CD4-positive, alpha-beta T cell treated with Interleukin-17A for 1 hour (primary cell): ENCODE measurements around the gene PRAMEF7.
"Not testable (repeated sequence)": the region's sequence is repeated elsewhere in the genome, so short reads cannot be mapped to it uniquely, and the experiment has no call there.

Experiments
- DNase-seq: peaks from one replicate; pipeline ENCODE4 v3.0.0-alpha.2; 2020

PRAMEF7 gene

DNA sequence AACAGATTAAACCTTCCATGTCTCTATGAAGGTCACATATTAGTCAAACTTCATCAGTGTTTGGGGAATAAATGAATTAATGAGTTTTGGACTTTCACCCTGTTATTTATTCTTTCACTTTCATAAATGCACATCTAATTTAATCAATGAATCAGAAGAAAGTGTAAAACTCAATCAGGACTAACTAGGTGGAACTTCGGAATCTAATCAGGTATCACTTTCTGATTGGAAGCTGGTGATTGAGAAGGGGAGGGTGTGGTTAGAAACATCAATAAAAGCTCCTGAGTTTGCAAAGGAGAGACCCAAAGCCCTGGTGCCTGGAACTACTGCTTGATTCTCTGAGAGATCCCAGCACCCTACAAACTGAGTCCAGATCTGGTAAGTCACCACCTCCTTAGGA is at the start of gene PRAMEF7:
TSS of gene PRAMEF7 (plus strand) at position 301 of the 400 bp plus-strand sequence. CDS start 1,083 bp downstream, outside the sequence.
- not testable (repeated sequence) for DNase-seq

GRCh38 chr1:12878453-12878852 is 38.0 kb upstream of the PRAMEF7 start:
- DNase-seq: not testable (repeated sequence)

- DNase-seq: not testable (repeated sequence)
These were observed 30.3 kb upstream of the PRAMEF7 start, which contains the start of gene PRAMEF4 for GRCh38 chr1:12886101-12886500. Gene PRAMEF4, minus strand, starts transcription at chr1:12886201. Its CDS starts 2,807 bp downstream, at chr1:12883394.

GRCh38 chr1:12898170-12898569 is 18.2 kb upstream of the PRAMEF7 start, which contains the start of gene PRAMEF10:
Gene PRAMEF10, minus strand, starts transcription at chr1:12898270. Its CDS starts 2,423 bp downstream, at chr1:12895847.
- not testable (repeated sequence) for DNase-seq

DNA sequence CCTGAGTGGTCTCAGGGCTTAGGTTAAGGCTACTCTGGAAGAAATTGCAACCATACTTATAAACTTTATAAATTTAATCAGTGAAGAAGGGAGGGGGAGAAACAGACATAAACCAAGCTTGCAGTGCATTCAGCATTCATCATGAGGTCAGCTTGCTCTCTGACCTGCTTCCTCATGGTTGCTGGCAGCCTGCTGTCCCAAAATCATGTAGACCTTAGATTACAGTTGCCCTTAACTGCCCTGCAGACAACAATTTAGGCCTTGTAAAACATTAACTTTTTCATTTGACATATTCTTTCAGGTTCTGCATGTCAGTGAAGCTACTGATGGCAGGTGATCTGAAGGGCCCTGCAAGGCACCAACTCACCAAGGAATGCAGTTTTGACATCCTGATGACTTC is 17.2 kb upstream of the PRAMEF7 start:
- DNase-seq: not testable (repeated sequence)

DNA sequence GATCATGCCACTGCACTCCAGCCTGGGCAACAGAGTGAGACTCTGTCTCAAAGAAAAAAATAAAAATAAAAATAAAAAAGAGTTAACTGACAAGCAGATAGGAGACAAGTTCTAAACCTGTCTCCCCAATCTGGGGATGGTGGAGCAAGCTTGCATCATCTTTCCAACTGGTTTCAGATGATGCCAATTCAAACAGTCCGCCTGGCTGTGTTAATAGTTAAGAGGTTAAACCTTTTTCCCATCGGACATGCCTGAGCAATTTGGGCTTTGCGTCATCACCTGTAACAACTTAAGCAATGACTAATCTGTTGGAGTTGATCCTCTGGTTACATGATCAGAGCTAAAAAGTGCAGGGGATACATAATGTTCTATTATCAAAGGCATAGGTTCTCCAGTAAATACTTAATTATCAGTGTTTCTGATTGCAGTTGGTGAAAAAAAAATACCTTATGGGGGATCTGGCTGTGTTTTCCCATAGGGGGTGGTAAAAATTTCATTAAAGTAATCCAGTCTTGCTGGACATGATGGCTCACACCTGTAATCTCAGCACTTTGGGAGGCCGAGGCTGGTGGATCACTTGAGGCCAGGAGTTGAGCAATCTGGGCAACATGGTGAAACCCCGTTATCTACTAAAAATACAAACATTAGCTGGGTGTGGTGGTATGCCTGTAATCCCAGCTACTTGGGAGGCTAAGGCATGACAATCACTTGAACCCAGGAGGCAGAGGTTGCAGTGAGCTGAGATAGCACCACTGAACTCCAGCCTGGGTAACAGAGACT is 12.4 kb upstream of the PRAMEF7 start:
- DNase-seq: not testable (repeated sequence)

DNA sequence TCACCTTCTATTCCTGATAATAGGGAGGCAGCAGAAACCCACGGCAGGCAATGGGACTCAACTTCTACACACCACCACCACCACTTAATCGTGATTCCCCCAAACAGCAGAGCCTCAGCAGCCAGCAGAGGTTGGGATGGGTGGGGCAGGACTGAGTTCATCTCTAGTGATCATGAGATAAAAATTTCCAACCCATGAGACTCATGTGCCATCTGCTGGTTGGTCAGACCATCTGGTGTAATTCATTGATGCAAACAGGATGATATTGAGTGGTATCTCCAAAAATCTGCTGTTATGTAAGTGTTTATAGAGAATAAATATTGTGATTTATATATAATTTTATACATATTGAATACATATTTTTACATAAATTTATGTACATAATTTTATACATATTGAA is 5.3 kb downstream of the PRAMEF7 start:
- not testable (repeated sequence) for DNase-seq

GRCh38 chr1:12924368-12924767 is 8.0 kb downstream of the PRAMEF7 start:
- not testable (repeated sequence) for DNase-seq

DNA sequence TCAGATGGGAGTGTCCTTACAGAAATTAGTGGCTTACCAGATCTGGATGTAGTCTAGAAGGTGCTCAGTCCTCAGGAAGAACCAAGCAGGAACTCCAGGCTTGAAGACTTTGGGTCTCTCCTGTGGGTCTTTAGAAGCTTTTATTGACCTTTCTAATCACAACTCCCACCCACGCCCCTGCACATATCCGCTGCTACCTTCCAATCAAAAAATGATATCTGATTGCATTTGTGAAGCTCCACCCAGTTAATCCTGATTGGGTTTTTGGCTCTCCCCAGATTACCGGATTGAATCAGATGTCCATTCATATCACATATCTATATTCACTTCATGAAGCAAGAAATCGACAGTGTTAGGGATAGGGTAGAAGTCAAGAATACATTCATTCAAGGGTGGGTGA is 31.1 kb downstream of the PRAMEF7 start, which contains the start of gene PRAMEF6:
TSS of gene PRAMEF6 (minus strand) at position 101 of the 400 bp plus-strand sequence. CDS start 5,062 bp downstream, outside the sequence.
- not testable (repeated sequence) for DNase-seq
